Dendritic cell treated with granulocyte-macrophage colony-stimulating factor and Interleukin-4, amounts not matched to agents 40 ng/mL and 50 ng/mL, for 4 days (primary cell): ENCODE data around the gene EPHB2.

ENCODE experiments used
- H3K27ac Mint-ChIP-seq: one replicate; pipeline ENCODE4 v1.8.0; 2022; ENCODE audit warnings: mild to moderate bottlenecking, mixed read lengths
- H3K27me3 Mint-ChIP-seq: one replicate; pipeline ENCODE4 v1.8.0; 2022; ENCODE audit warnings: mild to moderate bottlenecking, mixed read lengths
- H3K36me3 Mint-ChIP-seq: one replicate; pipeline ENCODE4 v1.8.0; 2022; ENCODE audit warnings: low read depth, mixed read lengths
- H3K4me1 Mint-ChIP-seq: one replicate; pipeline ENCODE4 v1.8.0; 2022; ENCODE audit warnings: low read depth, mixed read lengths
- H3K4me3 Mint-ChIP-seq: one replicate; pipeline ENCODE4 v1.8.0; 2022; ENCODE audit warnings: mild to moderate bottlenecking, moderate library complexity, mixed read lengths
- H3K9me3 Mint-ChIP-seq: one replicate; pipeline ENCODE4 v1.8.0; 2022; ENCODE audit warnings: mixed read lengths
- intact Hi-C: fragments of 100-400 bp; cut with micrococcal nuclease; formaldehyde crosslinking; loops from one replicate; pipeline ENCODE4 v1.15.0; 2022

EPHB2 gene

DNA sequence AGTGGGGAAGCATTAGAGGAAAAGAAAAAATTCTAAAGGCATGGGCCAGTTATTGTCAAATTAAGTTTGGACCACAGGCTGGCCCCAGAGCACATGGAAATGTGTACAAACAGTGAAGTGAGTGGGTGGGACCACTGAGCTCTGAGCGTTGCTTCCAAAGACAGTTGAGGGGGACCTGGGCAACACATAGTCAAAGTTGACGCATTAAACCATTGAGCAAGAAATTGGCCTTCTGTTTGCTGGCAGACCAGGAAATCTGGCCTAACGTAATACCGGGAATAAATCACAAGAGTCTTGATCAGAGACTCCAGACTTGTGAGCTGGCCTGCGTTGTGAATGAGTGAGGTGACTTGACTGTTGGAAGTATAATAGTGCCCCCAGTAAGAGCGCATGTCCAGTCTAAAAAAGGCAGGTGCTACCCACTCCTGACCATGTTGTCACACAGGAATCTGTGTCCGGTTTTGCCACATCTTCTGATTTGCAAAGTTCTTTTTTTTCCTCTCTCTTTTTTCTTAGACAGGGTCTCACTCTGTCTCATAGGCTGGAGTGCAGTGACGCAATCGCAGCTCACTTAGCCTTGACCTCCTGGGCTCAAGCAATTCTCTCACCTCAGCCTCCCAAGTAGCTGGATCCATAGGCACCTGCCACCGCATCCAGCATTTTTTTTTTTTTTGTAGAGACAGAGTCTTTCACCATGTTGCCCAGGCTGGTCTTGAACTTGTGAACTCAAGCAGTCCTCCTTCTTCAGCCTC lies 10.7 kb downstream of the EPHB2 start:
- intact Hi-C loops = no loop called here
- H3K4me3 Mint-ChIP-seq = no peak overlapping the region
- peaks cover 41% of the 10 kb centered on the region for H3K27me3 Mint-ChIP-seq
- no peaks in the 10 kb centered on the region for H3K36me3 Mint-ChIP-seq
- no peaks in the 10 kb centered on the region for H3K9me3 Mint-ChIP-seq
- H3K27ac Mint-ChIP-seq = no peak overlapping the region
- peaks cover 19% of the 10 kb centered on the region for H3K4me1 Mint-ChIP-seq

- Mint-ChIP-seq H3K4me3 (no peak overlapping the region), H3K9me3 (no peaks in the 10 kb centered on the region), H3K36me3 (no peaks in the 10 kb centered on the region), H3K27ac (no peak overlapping the region), H3K4me1 (peaks cover 1% of the 10 kb centered on the region), H3K27me3 (peaks cover 39% of the 10 kb centered on the region)
- intact Hi-C loops = no loop called here
Observed at GRCh38 chr1:22722901-22723550, 12.4 kb downstream of the EPHB2 start.

GRCh38 chr1:22727873-22728272 lies 17.2 kb downstream of the EPHB2 start:
- Mint-ChIP-seq H3K36me3 (no peaks in the 10 kb centered on the region), H3K4me1 (no peaks in the 10 kb centered on the region), H3K9me3 (no peaks in the 10 kb centered on the region), H3K4me3 (no peak overlapping the region), H3K27me3 (peaks cover 30% of the 10 kb centered on the region), H3K27ac (no peak overlapping the region)
- intact Hi-C loops = no loop called here

DNA sequence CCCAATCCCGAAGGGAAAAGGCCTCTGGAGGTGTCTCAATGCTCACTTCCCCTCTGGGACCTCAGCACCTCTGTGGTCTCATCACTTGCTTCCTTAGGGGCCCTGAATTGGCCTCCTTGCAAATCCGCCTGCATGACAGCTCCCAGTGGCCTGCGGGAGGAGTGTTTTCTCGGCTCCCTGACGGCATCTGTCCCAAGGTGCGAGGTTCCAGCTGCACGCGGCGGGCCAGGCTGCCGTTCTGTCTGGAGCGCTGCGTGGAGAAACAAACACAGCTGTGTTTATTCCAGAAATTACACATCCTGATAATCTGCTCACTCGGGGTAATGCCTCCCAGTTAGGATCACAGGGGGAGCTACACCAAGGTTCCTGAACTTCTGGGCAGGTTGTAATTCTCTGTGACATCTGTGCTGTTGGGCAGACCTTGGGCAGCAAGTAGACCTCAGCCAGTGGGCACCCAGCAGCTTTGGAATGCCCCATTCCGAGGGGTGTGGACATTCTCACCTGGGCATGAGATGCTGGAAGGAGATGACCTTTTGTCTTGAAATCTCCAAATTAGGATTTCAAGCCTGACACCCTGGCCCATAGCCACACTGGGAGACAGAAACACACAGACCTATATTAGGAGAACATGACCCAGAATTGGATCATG lies 18.2 kb downstream of the EPHB2 start:
- no peaks in the 10 kb centered on the region for H3K36me3 Mint-ChIP-seq
- H3K27ac Mint-ChIP-seq = no peak overlapping the region
- intact Hi-C loops = no loop called here
- H3K4me1 Mint-ChIP-seq = peaks cover under 1% of the 10 kb centered on the region
- peaks cover 26% of the 10 kb centered on the region for H3K27me3 Mint-ChIP-seq
- H3K9me3 Mint-ChIP-seq = no peaks in the 10 kb centered on the region
- H3K4me3 Mint-ChIP-seq = no peak overlapping the region

- Mint-ChIP-seq H3K27me3 (peaks cover 22% of the 10 kb centered on the region), H3K27ac (no peak overlapping the region), H3K9me3 (no peaks in the 10 kb centered on the region), H3K4me3 (no peak overlapping the region), H3K4me1 (peaks cover 4% of the 10 kb centered on the region), H3K36me3 (no peaks in the 10 kb centered on the region)
- intact Hi-C loops = no loop called here
Observed at GRCh38 chr1:22729400-22729773, 18.7 kb downstream of the EPHB2 start.

DNA sequence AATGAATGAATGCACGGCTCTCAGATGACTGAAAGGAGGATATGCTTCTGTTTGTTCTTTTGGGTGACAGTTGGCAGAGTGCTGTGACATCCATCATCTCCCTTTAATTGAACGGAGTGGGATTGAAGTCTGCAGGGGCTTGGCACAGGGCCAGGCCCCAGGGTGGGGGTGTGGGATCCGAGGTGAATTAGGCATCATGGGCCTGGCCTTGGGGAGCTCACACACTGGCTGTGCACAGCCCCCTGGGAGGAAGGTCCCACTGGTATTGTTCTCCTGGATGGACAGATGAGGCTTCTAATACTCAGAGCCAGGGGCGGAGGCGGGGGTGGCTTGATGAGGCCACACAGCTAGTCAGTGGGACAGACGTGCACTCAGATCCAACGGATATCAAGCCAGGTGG lies 19.3 kb downstream of the EPHB2 start:
- Mint-ChIP-seq H3K4me1 (peaks cover 8% of the 10 kb centered on the region), H3K36me3 (no peaks in the 10 kb centered on the region), H3K4me3 (no peak overlapping the region), H3K9me3 (no peaks in the 10 kb centered on the region), H3K27me3 (peaks cover 18% of the 10 kb centered on the region), H3K27ac (peak overlapping the region; percentile 33)
- intact Hi-C loops = loop anchor here (10.0 kb wide), 1 partner anchor 105 kb away; no protein-coding TSS in a partner anchor

GRCh38 chr1:22731924-22732720 lies 21.5 kb downstream of the EPHB2 start:
- intact Hi-C loops = loop anchor here (10.0 kb wide), 1 partner anchor 103 kb away; no protein-coding TSS in a partner anchor

GRCh38 chr1:22733643-22734042 lies 23.0 kb downstream of the EPHB2 start:
- Mint-ChIP-seq H3K4me3 (no peak overlapping the region), H3K4me1 (peaks cover 41% of the 10 kb centered on the region), H3K27ac (peak overlapping the region; percentile 30), H3K36me3 (no peaks in the 10 kb centered on the region), H3K27me3 (peaks cover 3% of the 10 kb centered on the region), H3K9me3 (no peaks in the 10 kb centered on the region)
- intact Hi-C loops = loop anchor here (10.0 kb wide), 1 partner anchor 101 kb away; no protein-coding TSS in a partner anchor

More at GRCh38 chr1:22731924-22732720, 21.5 kb downstream of the EPHB2 start:
- peaks cover 26% of the 10 kb centered on the region for H3K4me1 Mint-ChIP-seq
- H3K27me3 Mint-ChIP-seq = peaks cover 3% of the 10 kb centered on the region
- no peaks in the 10 kb centered on the region for H3K36me3 Mint-ChIP-seq
- no peak overlapping the region for H3K27ac Mint-ChIP-seq
- no peaks in the 10 kb centered on the region for H3K9me3 Mint-ChIP-seq
- H3K4me3 Mint-ChIP-seq = no peak overlapping the region

DNA sequence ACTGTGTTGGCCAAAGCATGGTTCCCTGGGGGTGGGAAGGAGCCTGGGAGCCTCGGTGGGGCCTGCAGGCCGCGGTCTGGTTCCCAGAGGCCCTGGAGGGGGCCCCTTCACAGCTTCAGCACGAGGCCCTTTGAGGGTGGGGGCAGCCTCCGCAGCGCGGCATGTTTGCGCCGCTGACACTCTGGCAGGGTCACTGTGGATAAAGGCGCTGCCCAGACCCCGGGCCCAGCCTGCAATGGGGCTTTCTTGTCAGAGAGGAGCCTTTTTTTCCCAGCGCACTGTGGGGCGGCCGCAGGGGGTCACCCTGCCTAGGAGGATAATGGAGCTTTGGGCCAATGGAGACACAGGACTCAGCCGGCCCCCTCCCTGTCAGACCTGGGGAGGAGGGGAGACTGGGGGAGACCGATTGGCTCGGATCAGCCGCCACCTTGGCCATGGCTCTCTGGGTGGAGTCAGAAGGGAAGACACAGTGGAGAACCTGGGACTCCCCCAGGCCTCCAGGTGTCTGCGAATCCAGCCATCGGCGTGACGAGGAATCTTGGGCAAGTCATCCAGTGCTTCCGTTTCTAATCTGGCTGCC lies 26.0 kb downstream of the EPHB2 start:
- intact Hi-C loops = loop anchor here (10.0 kb wide), 1 partner anchor 98 kb away; no protein-coding TSS in a partner anchor
- H3K4me1 Mint-ChIP-seq = peaks cover 50% of the 10 kb centered on the region

GRCh38 chr1:22737374-22738068 lies 26.9 kb downstream of the EPHB2 start:
- no peaks in the 10 kb centered on the region for H3K36me3 Mint-ChIP-seq
- no peak overlapping the region for H3K4me3 Mint-ChIP-seq
- peaks cover 12% of the 10 kb centered on the region for H3K27me3 Mint-ChIP-seq
- no peaks in the 10 kb centered on the region for H3K9me3 Mint-ChIP-seq
- H3K27ac Mint-ChIP-seq = peak overlapping the region; percentile 65
- peaks cover 50% of the 10 kb centered on the region for H3K4me1 Mint-ChIP-seq
- intact Hi-C loops = loop anchor here (10.0 kb wide), 1 partner anchor 97 kb away; no protein-coding TSS in a partner anchor

More for the DNA sequence above, 26.0 kb downstream of the EPHB2 start:
- Mint-ChIP-seq H3K4me3 (no peak overlapping the region), H3K36me3 (no peaks in the 10 kb centered on the region), H3K27me3 (peaks cover 9% of the 10 kb centered on the region), H3K27ac (no peak overlapping the region), H3K9me3 (no peaks in the 10 kb centered on the region)

GRCh38 chr1:22738069-22738435 lies 27.4 kb downstream of the EPHB2 start:
- H3K9me3 Mint-ChIP-seq = no peaks in the 10 kb centered on the region
- H3K36me3 Mint-ChIP-seq = no peaks in the 10 kb centered on the region
- H3K27ac Mint-ChIP-seq = no peak overlapping the region
- H3K4me3 Mint-ChIP-seq = no peak overlapping the region
- peaks cover 11% of the 10 kb centered on the region for H3K27me3 Mint-ChIP-seq
- H3K4me1 Mint-ChIP-seq = peaks cover 50% of the 10 kb centered on the region
- intact Hi-C loops = loop anchor here (10.0 kb wide), 1 partner anchor 97 kb away; no protein-coding TSS in a partner anchor

DNA sequence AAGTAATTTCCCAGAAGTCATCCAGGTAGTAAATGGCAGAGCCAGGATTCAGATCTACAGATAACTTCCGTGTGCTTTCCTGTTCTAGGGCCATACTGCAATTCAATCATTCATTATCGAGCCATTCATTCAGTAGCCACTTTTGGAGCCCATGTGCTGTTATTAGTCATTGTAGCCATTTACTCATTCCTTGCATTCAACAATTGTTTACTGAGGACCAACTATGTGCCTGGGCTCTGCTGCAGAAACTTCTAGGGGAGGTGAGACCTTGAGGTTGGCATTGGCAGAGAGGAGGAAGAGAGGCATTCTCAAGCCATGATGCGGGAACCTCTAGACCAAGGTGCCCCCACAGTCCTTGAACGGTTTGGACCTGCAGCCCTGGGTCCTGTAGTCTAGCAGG lies 27.9 kb downstream of the EPHB2 start:
- Mint-ChIP-seq H3K4me1 (peaks cover 50% of the 10 kb centered on the region), H3K9me3 (no peaks in the 10 kb centered on the region), H3K27ac (no peak overlapping the region), H3K27me3 (peaks cover 11% of the 10 kb centered on the region), H3K36me3 (no peaks in the 10 kb centered on the region), H3K4me3 (no peak overlapping the region)
- intact Hi-C loops = loop anchor here (10.0 kb wide), 1 partner anchor 96 kb away; no protein-coding TSS in a partner anchor
